DMS 273 treated with DMSO at 0.1 percent for 48 hours (cell line): Measurements from ENCODE around the gene TRAK1.

ENCODE experiments used
- DNase-seq: peaks from one replicate; lab custom pipeline; 2025; lab: John Stamatoyannopoulos, UW

Gene TRAK1

GRCh38 chr3:42210726-42211125, 119.6 kb downstream of the TRAK1 start:
- no peak for DNase-seq

GRCh38 chr3:42213417-42213816, 122.3 kb downstream of the TRAK1 start:
- DNase-seq, result no peak

- DNase-seq, result no peak
These were observed 122.9 kb downstream of the TRAK1 start for GRCh38 chr3:42214064-42214463.

- DNase-seq, result no peak
These were observed 123.6 kb downstream of the TRAK1 start for GRCh38 chr3:42214565-42215283.

- no peak for DNase-seq
These were observed 125.1 kb downstream of the TRAK1 start for GRCh38 chr3:42216302-42216701.

DNA sequence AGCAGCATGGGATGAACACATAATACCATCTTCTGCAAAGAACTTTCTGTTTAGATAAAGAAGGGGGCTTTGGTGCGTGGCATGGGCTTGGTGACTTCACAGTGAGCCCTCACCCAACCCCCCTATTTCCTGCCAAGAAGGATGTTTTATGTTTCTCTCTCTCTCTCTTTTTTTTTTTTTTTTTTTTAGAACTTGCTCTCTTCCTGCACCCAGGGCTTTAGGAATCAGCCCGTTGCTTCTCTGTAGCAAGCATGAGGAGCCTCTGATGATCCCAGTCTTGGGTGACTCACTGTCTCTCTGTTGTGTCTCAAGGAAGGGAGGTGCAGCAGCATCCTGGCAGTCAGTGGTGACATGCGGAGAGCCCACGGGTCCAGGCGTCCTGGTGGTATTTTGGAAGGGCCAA, 125.8 kb downstream of the TRAK1 start:
- no peak for DNase-seq

- no peak for DNase-seq
These were observed 129.4 kb downstream of the TRAK1 start for GRCh38 chr3:42220436-42221121.

GRCh38 chr3:42222942-42223693, 132.0 kb downstream of the TRAK1 start:
- DNase-seq, result no peak

DNA sequence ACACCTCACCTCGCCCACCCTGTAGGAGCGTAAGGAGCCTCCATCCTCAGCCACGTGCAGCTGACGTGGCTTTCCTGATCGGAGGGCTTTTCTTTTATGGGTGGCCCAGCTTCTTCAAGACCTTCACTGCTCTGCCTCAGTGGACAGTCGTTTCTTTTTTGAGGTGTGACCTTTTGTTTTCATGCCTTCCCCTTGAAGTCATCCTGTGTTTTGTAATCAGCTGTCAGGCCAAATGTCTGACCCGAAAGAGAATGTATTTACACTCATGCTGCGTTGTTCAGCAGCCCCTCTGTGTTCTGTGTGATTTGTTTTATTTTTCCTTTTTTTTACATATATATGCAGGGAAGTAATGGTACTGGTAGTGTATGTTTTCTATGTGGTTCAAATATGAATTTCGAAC, 133.0 kb downstream of the TRAK1 start:
- no peak for DNase-seq

- no peak for DNase-seq
These were observed 133.7 kb downstream of the TRAK1 start for GRCh38 chr3:42224658-42225421.

DNA sequence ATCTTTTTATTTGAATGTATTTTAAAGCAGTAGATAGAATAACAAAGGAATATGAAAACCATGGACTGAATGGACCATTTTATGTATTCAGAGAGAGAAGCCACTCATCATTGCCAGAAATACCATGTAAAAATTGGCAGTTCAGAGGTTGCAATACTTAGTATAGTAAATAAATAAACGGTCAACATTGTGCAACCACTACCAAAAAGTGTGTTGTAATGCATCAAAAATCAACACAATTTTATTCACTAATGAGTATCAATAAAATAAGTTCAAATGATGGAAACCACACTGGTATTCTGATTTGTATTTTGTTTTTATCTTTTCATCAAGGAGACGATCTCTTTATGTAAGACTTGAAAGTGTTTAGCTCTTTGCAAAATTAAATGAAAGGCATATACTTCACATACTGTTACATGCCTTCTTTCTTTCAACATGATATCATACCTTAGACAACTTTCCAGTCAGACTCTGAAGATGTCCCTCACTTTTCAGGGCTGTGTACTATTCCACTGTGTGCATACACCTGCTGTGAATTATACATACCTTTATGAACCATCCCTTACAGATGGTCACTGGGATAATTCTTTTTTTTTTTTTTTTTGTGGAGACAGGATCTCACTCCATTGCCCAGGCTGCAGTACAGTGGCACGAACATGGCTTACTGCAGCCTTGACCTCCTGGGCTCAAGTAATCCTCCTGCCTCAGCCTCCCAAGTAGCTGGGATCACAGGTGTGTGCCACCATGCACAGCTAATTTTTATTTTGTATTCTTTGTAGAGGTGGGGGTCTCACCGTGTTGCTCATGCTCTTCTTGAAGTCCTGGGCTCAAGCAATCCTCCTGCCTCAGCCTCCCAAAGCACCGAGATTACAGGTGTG, 134.6 kb downstream of the TRAK1 start:
- no peak for DNase-seq

- DNase-seq, result no peak
These were observed 135.6 kb downstream of the TRAK1 start for GRCh38 chr3:42226470-42227425.

GRCh38 chr3:42228796-42229195, 137.6 kb downstream of the TRAK1 start:
- DNase-seq, result no peak

- DNase-seq, result no peak
These were observed 138.2 kb downstream of the TRAK1 start for GRCh38 chr3:42229266-42229941.

GRCh38 chr3:42229942-42230688, 139.0 kb downstream of the TRAK1 start:
- DNase-seq, result no peak

DNA sequence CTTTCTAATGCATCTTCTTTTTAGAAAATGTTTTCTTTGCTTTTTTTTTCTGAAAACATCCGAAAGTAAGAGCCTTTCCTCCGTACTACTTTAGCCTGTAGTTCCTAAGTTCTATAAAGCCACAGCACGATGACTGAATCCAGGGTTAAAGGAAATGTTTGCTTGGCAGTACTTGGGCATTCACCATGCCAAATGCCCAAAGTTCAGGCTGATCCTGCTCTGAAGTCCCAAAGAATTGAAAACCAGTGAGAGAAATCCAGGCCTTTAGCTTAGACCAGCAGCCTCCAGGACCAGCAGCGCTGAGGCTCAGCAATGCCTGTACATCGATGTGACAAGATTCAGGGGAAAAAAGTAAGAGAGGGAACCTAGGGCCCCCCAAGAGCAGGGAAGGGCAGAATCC, 139.7 kb downstream of the TRAK1 start:
- no peak for DNase-seq

DNA sequence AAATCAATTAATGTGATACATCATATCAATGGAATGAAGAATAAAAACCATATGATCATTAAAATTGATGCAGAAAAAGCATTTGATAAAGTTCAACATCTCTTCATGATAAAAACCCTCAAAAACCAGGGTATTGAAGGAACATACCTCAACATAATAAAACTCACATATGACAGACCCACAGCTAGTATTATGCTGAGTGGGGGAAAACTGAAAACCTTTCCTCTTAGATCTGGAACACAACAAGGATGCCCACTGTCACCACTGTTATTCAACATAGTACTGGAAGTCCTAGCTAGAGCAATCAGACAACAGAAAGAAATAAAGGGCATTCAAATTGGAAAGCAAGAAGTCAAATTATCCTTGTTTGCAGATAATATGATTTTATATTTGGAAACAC, 144.4 kb downstream of the TRAK1 start:
- no peak for DNase-seq

GRCh38 chr3:42236611-42237010, 145.5 kb downstream of the TRAK1 start:
- DNase-seq, result no peak

DNA sequence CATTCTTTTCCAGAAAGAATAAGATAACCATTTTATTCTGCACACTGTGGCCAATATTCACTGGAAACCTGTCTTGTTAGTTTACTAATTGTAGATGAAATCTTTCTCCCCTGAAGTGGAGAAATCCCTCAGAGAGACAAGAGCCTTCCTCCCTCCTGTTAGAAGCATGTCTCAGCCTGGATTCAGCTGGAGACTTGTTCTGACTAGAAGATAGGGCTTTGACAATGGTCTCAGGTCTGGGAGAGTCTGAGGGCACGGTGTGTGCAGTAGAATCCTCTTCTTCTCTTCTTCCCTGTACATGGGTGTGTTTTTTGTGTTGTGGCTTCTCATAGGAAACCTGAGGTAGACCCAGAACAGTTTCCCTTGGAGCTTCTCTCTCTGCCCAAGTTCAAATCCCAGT, 154.9 kb downstream of the TRAK1 start:
- no peak for DNase-seq
